IPS-18c (cell line): Measurements from ENCODE around the gene FBXL19.

Source experiments
- H3K4me3 ChIP-seq: 2 replicates; pipeline ENCODE4 v1.7.0; 2013; ENCODE audit warnings: low read depth, mild to moderate bottlenecking, low read length, moderate library complexity; ENCODE audit not compliant: insufficient read depth
- H3K9me3 ChIP-seq: one replicate; pipeline ENCODE4 v1.6.1; 2013; ENCODE audit warnings: mild to moderate bottlenecking, low read length, moderate library complexity; ENCODE audit not compliant: control insufficient read depth, insufficient read depth

The FBXL19 gene

GRCh38 chr16:30950516-30951065, 27.2 kb downstream of the FBXL19 start:
- Histone ChIP-seq H3K4me3 (no peak overlapping the region; the same call in 1 of the 2 replicates), H3K9me3 (no peaks in the 10 kb centered on the region)

GRCh38 chr16:30951193-30951592, 27.8 kb downstream of the FBXL19 start:
- H3K4me3 ChIP-seq: no peak overlapping the region
- no peaks in the 10 kb centered on the region for H3K9me3 ChIP-seq

- Histone ChIP-seq H3K4me3 (no peak overlapping the region), H3K9me3 (no peaks in the 10 kb centered on the region)
Measured at GRCh38 chr16:30951750-30952149, 28.4 kb downstream of the FBXL19 start.

- Histone ChIP-seq H3K4me3 (no peak overlapping the region), H3K9me3 (no peaks in the 10 kb centered on the region)
Measured at GRCh38 chr16:30953111-30953510, 29.7 kb downstream of the FBXL19 start.

GRCh38 chr16:30953511-30954124, 30.2 kb downstream of the FBXL19 start:
- no peaks in the 10 kb centered on the region for H3K9me3 ChIP-seq
- no peak overlapping the region for H3K4me3 ChIP-seq

GRCh38 chr16:30954993-30955392, 31.6 kb downstream of the FBXL19 start:
- no peaks in the 10 kb centered on the region for H3K9me3 ChIP-seq
- H3K4me3 ChIP-seq: no peak overlapping the region

- Histone ChIP-seq H3K9me3 (no peaks in the 10 kb centered on the region), H3K4me3 (peak overlapping the region; percentile 100)
Measured at GRCh38 chr16:30956601-30957455, 33.5 kb downstream of the FBXL19 start.

- Histone ChIP-seq H3K4me3 (peak within 1 kb of the TSS; percentile 100), H3K9me3 (no peaks in the 10 kb centered on the region)
Measured at GRCh38 chr16:30957456-30958174, 34.2 kb downstream of the FBXL19 start, which contains the start of gene SETD1A. TSS of gene SETD1A (plus strand) at chr16:30957754. CDS start at chr16:30958732, 978 bp downstream.

- no peaks in the 10 kb centered on the region for H3K9me3 ChIP-seq
- H3K4me3 ChIP-seq: peak overlapping the region; percentile 100
Measured at GRCh38 chr16:30958175-30959079, 35.1 kb downstream of the FBXL19 start.

GRCh38 chr16:30961384-30961783, 38.0 kb downstream of the FBXL19 start:
- Histone ChIP-seq H3K9me3 (no peaks in the 10 kb centered on the region), H3K4me3 (no peak overlapping the region)

GRCh38 chr16:30963925-30964511, 40.6 kb downstream of the FBXL19 start:
- no peaks in the 10 kb centered on the region for H3K9me3 ChIP-seq
- no peak overlapping the region for H3K4me3 ChIP-seq

- Histone ChIP-seq H3K9me3 (no peaks in the 10 kb centered on the region), H3K4me3 (no peak overlapping the region)
Measured at GRCh38 chr16:30964574-30965226, 41.3 kb downstream of the FBXL19 start.

GRCh38 chr16:30965436-30965835, 42.1 kb downstream of the FBXL19 start:
- Histone ChIP-seq H3K9me3 (no peaks in the 10 kb centered on the region), H3K4me3 (no peak overlapping the region)

GRCh38 chr16:30966033-30966619, 42.8 kb downstream of the FBXL19 start:
- H3K9me3 ChIP-seq: no peaks in the 10 kb centered on the region
- no peak overlapping the region for H3K4me3 ChIP-seq

- H3K4me3 ChIP-seq: no peak overlapping the region
- H3K9me3 ChIP-seq: no peaks in the 10 kb centered on the region
Measured at GRCh38 chr16:30967795-30968194, 44.4 kb downstream of the FBXL19 start.
